Uterus (tissue), 2 donors: ENCODE measurements around the gene FBXW8.

Source experiments
- POLR2A ChIP-seq, 2 donors: fragments of 450-650 bp; IDR thresholded peaks; one replicate each; pipeline ENCODE4 v1.6.1; 2016; ENCODE audit warnings: antibody characterized with exemption in 2 of 2, mild to moderate bottlenecking in 1 of 2, moderate library complexity in 1 of 2
- TF ChIP-seq, protein P1 (sequence below), 4 experiments: fragments of 200-600 bp in 2 of 4; fragments of 450-650 bp in 2 of 4; sonication (generic) in 2 of 4; IDR thresholded peaks; one replicate each; pipeline ENCODE4 v1.5.1; 2016 to 2019; ENCODE audit warnings: antibody characterized with exemption in 4 of 4, mild to moderate bottlenecking in 2 of 4, moderate library complexity in 1 of 4

DNA sequence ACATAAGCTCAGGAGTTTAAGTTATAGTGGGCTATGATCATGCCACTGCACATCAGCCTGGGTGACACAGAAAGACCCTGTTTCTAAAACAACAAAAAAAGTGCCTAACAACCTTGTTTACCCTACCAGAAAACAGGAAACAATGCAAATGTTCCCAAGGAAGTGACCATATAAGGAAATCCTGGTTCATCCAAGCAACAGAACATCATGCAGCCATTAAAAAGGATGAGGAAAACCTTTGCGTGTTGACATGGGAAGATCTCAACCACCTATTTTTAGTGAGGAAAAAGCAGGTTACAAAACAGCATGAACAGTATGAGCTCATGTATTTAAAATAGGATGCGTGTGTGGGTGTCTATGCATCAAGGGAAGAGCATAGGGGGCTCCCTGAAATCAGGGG lies 43.2 kb upstream of the FBXW8 start:
- TF ChIP-seq, protein P1, sequence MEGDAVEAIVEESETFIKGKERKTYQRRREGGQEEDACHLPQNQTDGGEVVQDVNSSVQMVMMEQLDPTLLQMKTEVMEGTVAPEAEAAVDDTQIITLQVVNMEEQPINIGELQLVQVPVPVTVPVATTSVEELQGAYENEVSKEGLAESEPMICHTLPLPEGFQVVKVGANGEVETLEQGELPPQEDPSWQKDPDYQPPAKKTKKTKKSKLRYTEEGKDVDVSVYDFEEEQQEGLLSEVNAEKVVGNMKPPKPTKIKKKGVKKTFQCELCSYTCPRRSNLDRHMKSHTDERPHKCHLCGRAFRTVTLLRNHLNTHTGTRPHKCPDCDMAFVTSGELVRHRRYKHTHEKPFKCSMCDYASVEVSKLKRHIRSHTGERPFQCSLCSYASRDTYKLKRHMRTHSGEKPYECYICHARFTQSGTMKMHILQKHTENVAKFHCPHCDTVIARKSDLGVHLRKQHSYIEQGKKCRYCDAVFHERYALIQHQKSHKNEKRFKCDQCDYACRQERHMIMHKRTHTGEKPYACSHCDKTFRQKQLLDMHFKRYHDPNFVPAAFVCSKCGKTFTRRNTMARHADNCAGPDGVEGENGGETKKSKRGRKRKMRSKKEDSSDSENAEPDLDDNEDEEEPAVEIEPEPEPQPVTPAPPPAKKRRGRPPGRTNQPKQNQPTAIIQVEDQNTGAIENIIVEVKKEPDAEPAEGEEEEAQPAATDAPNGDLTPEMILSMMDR (IDR thresholded peaks at IDR 0.05): no peak
- no peak for TF ChIP-seq POLR2A (IDR thresholded peaks at IDR 0.05)
